ENCODE measurements around the gene AP1S3. TPM values are rescaled to one million over a fixed set of nuclear protein-coding genes. Genes with fewer than 3 reads are reported as not detected.
"Not testable (repeated sequence)": the region's sequence is repeated elsewhere in the genome, so short reads cannot be mapped to it uniquely, and the experiment has no call there.

The AP1S3 gene
- total RNA-seq, 2 experiments from 2014 or later = 5.8 to 6.3 TPM

DNA sequence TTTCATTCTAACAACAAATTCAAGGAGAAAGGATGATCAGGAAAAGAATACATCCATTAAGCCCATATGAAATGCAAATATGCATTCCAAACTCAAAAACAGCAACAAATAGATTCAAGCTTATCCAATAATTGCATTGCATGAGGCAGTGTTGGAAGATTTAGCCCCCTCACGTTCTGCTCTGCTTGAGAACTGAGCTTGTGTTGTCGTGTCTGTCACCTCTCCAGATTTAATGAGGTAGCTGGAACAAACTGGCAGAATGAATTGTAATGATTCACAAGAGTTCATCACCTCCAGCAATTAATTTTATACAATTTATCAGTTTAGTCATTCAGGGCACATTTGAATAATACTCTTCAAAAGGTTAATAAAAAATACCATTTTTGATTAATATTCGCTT, 54.8 kb downstream of the AP1S3 start:
- DNase-seq (no peak), ATAC-seq (ENCODE audit: low read depth) (no peak)
- POLR2A ChIA-PET = no interaction called here
- Mint-ChIP-seq H3K27me3 (no peaks in the 10 kb centered on the region), H3K9me3 (no peaks in the 10 kb centered on the region), H3K27ac (no peak overlapping the region), H3K4me1 (peaks cover 6% of the 10 kb centered on the region), H3K4me3 (no peak overlapping the region), H3K36me3 (peaks cover 10% of the 10 kb centered on the region)

DNA sequence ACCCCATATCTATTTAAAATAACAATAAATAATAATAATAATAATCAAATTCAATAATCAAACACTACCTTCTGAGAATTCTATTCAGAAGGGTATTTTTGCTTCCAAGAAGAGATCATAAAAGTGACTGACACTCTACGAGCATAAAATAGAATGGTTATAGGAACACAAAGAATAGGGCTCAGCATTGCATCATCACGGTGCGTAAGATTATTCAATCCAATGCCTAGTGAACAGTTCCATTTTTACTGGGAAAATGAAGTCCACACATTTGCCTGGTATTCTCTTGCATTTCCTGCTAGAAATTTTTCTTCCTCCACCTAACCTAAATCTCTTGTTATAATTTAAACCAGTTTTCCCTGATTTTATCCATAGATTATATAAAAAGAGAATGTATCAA, 55.8 kb downstream of the AP1S3 start:
- Mint-ChIP-seq H3K36me3 (peaks cover 6% of the 10 kb centered on the region), H3K27me3 (no peaks in the 10 kb centered on the region), H3K4me3 (no peak overlapping the region), H3K4me1 (no peaks in the 10 kb centered on the region), H3K9me3 (no peaks in the 10 kb centered on the region), H3K27ac (no peak overlapping the region)
- POLR2A ChIA-PET = no interaction called here
- ATAC-seq (ENCODE audit: low read depth) (no peak), DNase-seq (no peak)

DNA sequence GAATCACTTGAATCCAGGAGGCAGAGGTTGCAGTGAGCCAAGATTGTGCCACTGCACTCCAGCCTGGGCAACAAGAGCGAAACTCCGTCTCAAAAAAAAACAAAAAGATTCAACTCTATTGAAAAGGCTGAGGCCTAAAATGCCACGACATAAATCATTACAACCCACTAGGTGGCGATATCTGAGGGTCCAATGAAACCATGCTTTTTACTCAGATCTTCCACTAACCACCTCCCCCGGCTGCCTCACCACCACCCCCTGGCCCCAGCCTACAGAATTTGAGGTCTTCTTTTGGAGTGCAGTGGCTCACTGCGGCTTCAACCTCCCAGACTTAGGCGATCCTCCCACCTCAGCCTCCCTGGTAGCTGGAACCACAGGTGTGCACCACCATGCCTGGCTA, 57.5 kb downstream of the AP1S3 start:
- no peaks in the 10 kb centered on the region for H3K4me1 Mint-ChIP-seq

DNA sequence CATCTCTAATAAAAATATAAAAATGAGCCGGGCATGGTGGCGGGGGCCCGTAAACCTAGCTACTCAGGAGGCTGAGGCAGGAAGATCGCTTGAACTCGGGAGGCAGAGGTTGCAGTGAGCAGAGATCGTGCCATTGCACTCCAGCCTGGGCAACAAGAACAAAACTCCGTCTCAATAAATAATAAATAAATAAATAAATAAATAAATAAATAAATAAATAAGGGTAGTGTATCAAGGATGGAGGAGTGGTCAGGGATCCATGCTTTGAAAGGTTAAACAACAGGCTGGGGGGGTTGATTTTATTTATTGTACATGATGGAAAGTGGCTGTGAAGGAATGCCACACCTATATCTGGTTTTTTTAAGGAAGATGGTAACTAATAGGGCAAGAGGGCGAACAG, 63.2 kb downstream of the AP1S3 start:
- DNase-seq (no peak), ATAC-seq (ENCODE audit: low read depth) (no peak)
- Mint-ChIP-seq H3K4me1 (peaks cover 1% of the 10 kb centered on the region), H3K9me3 (no peaks in the 10 kb centered on the region), H3K4me3 (no peak overlapping the region), H3K27ac (no peak overlapping the region), H3K27me3 (no peaks in the 10 kb centered on the region), H3K36me3 (peaks cover 11% of the 10 kb centered on the region)
- POLR2A ChIA-PET = no interaction called here

More for the DNA sequence above, 57.5 kb downstream of the AP1S3 start:
- H3K27me3 Mint-ChIP-seq = no peaks in the 10 kb centered on the region
- peak; percentile 68 for ATAC-seq (ENCODE audit: low read depth)
- H3K4me3 Mint-ChIP-seq = no peak overlapping the region
- peaks cover 7% of the 10 kb centered on the region for H3K36me3 Mint-ChIP-seq
- H3K27ac Mint-ChIP-seq = no peak overlapping the region
- POLR2A ChIA-PET = interaction anchor here (0.7 kb wide), 1 partner anchor 172 kb away, joined by 3 read pairs; no protein-coding TSS in a partner anchor
- peak; percentile 46 for DNase-seq
- no peaks in the 10 kb centered on the region for H3K9me3 Mint-ChIP-seq

DNA sequence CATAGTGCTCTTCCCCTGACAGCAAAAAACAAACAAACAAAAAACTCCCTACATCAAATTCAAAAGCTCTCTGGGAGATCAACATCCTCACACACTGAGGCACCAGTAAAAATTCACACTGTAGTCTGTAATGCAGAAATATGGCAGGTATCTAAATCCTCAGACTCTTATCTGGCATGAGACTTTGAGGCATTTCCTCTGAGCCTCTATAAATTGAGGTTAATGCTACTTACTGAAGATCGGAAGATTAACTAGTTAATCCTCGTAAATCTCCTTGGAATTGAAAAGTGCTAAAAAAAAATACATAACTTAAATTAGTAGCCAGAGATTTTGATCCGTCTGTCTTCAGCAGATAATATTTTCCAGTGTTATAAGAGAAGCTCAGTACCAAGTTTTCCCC, 65.0 kb downstream of the AP1S3 start:
- Mint-ChIP-seq H3K36me3 (peaks cover 19% of the 10 kb centered on the region), H3K27me3 (no peaks in the 10 kb centered on the region), H3K9me3 (no peaks in the 10 kb centered on the region), H3K4me3 (no peak overlapping the region), H3K4me1 (peaks cover 11% of the 10 kb centered on the region), H3K27ac (no peak overlapping the region)
- DNase-seq (no peak), ATAC-seq (ENCODE audit: low read depth) (no peak)
- POLR2A ChIA-PET = interaction anchor here (1.0 kb wide), 1 partner anchor 169 kb away, joined by 3 read pairs; no protein-coding TSS in a partner anchor

DNA sequence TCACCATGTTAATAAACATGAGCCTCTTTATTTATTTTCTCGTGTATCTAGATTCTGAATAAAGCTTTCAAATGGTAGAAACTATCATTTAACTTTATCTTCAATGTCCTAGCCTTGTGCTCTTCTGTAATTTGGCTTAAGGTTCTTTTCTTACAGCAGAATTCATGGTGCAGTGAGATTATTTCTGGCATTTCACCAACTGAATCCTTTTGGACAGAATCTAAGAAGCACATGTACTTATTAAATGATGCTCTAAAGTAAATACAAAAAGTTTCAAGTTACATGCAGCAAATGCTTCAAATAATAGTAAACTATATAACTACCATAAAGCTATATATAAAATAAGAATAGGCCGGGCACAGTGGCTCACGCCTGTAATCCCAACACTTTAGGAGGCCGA, 65.9 kb downstream of the AP1S3 start:
- Mint-ChIP-seq H3K4me3 (no peak overlapping the region), H3K36me3 (peaks cover 20% of the 10 kb centered on the region), H3K27me3 (no peaks in the 10 kb centered on the region), H3K4me1 (peaks cover 11% of the 10 kb centered on the region), H3K9me3 (no peaks in the 10 kb centered on the region), H3K27ac (no peak overlapping the region)
- POLR2A ChIA-PET = no interaction called here
- ATAC-seq (ENCODE audit: low read depth) = no peak
- DNase-seq = no peak

DNA sequence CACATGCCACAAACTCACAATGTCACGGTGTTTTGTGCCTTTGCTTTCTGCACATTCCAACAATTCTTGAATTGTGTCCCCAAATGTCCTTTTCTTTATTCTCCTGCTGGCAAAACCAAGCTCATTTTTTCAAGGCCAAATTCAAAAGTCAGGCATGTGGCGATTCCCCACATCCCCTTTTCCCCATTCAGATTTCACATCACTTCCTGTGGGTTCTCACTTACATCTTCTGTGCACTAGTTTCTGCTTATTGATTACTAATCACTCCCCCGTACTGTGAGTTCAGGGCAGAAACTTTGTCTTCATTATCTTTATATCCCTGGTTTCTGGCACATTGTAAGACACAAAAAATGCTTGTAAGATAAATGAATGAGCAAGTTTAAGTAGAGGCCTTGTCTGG, 69.2 kb downstream of the AP1S3 start:
- H3K4me3 Mint-ChIP-seq = no peak overlapping the region
- H3K36me3 Mint-ChIP-seq = peaks cover 17% of the 10 kb centered on the region
- no peaks in the 10 kb centered on the region for H3K27me3 Mint-ChIP-seq
- DNase-seq (no peak), ATAC-seq (ENCODE audit: low read depth) (no peak)
- H3K4me1 Mint-ChIP-seq = peaks cover 11% of the 10 kb centered on the region
- H3K9me3 Mint-ChIP-seq = no peaks in the 10 kb centered on the region
- no peak overlapping the region for H3K27ac Mint-ChIP-seq
- POLR2A ChIA-PET = no interaction called here

DNA sequence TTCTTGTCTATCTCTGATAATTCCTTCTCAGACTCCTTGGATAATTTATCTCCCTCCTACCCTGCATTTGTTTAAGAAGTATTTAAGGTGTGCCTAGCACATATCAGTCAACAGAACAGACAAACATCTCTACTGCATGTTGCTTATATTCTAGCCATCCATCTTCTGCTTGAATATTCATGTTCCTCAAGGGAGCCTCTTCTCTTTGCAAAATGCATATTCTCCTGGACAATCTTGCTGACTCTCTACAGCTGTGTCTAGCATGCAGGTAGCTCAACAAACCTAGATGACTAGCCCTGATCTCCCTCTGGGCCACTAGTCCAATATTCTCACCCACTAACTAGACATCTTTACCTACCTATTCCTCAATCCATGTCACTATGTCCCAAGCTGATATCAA, 70.0 kb downstream of the AP1S3 start:
- POLR2A ChIA-PET = no interaction called here
- Mint-ChIP-seq H3K9me3 (no peaks in the 10 kb centered on the region), H3K27ac (no peak overlapping the region), H3K4me3 (no peak overlapping the region), H3K36me3 (peaks cover 17% of the 10 kb centered on the region), H3K27me3 (no peaks in the 10 kb centered on the region), H3K4me1 (peaks cover 17% of the 10 kb centered on the region)
- DNase-seq (no peak), ATAC-seq (ENCODE audit: low read depth) (no peak)

DNA sequence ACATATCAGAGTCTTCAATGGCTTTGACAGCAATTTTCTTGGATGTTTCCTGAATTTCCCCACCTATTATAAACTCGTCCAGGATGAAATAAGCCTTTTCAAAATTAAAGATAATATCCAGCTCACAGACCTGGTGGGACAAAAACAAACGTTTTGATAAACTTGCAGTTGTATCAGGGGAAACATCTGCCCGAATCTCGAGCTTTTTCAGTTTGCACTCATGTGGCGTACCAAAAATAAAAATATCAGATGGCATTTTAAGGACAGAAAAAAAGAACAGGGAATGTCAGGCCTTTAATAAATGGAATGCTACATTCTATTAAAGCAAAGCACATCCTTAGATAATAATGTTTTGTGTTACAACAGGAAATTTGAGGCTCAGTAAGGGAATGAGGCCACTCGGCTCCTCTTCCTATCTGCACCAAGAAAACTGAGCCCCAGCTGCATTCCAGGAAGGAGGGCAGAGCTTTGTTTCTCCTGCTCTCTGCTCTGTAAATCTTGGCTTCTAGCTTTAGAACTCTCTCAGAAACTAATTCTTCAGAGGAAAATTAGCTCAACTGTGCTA, 72.1 kb downstream of the AP1S3 start:
- peaks cover 16% of the 10 kb centered on the region for H3K36me3 Mint-ChIP-seq
- POLR2A ChIA-PET = no interaction called here
- no peak for ATAC-seq (ENCODE audit: low read depth)
- no peaks in the 10 kb centered on the region for H3K9me3 Mint-ChIP-seq
- H3K27ac Mint-ChIP-seq = no peak overlapping the region
- no peak for DNase-seq
- no peak overlapping the region for H3K4me3 Mint-ChIP-seq
- H3K4me1 Mint-ChIP-seq = peaks cover 32% of the 10 kb centered on the region
- H3K27me3 Mint-ChIP-seq = no peaks in the 10 kb centered on the region

DNA sequence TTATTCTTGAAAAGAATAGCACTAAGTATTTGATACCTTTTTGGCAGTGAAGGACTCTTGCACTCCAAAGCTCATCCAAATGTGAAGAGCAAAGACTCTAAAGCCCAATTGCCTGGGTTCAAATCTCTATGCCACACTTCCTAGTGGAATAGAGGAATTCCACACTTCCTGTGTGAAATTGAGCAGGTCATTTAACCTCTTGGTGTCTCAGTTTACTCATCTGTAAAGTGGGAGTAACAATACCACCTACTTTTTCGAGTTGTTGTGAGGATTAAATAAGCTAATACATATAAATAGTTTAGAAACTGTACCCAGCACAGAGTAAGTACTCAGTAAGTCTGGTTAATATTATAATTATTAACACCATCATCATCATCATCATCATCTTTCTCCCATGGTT, 72.6 kb downstream of the AP1S3 start:
- Mint-ChIP-seq H3K27ac (no peak overlapping the region), H3K9me3 (no peaks in the 10 kb centered on the region), H3K27me3 (no peaks in the 10 kb centered on the region), H3K4me1 (peaks cover 36% of the 10 kb centered on the region), H3K4me3 (no peak overlapping the region), H3K36me3 (peaks cover 16% of the 10 kb centered on the region)
- ATAC-seq (ENCODE audit: low read depth) (no peak), DNase-seq (no peak)
- POLR2A ChIA-PET = no interaction called here

DNA sequence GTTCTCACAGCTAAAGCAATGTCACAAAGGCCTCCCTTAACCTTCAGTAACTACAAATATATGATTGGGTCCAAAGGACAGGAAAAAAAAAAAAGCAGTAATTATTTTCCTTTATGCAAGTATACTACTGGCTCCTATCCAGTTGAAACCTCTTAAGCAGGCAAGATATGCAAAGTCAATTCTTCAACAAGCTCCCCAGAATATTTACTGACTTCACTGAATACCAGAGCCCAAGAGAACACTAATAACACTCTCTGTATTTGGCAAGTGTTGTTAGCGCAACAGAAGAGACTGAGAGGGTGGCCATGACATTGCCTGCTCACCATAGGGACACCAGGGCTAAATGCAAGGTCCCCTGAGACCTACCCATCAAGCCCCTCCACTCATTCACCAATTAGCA, 74.5 kb downstream of the AP1S3 start:
- DNase-seq = no peak
- peaks cover 30% of the 10 kb centered on the region for H3K4me1 Mint-ChIP-seq
- no peak for ATAC-seq (ENCODE audit: low read depth)
- H3K4me3 Mint-ChIP-seq = no peak overlapping the region
- POLR2A ChIA-PET = interaction anchor here (1.2 kb wide), 1 partner anchor 182 kb away, joined by 4 read pairs; no protein-coding TSS in a partner anchor
- no peak overlapping the region for H3K27ac Mint-ChIP-seq
- peaks cover 9% of the 10 kb centered on the region for H3K36me3 Mint-ChIP-seq
- H3K9me3 Mint-ChIP-seq = no peaks in the 10 kb centered on the region
- no peaks in the 10 kb centered on the region for H3K27me3 Mint-ChIP-seq

DNA sequence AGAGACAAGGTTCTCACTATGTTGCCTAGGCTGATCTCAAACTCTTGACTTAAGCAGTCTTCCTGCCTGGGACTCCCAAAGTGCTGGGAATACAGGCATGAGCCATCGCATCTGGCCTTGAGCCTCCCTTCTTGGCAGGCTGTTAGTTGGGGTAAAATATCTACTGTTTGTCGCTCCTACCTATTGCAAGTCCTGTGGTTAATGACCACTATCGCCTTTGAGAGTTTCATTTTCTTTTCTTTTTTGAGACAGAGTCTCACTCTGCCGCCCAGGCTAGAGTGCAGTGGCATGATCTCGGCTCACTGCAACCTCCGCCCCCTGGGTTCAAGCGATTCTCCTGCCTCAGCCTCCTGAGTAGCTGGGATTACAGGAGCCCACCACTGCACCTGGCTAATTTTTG, 75.6 kb downstream of the AP1S3 start:
- H3K27me3 Mint-ChIP-seq; DNase-seq; POLR2A ChIA-PET; H3K9me3 Mint-ChIP-seq; ATAC-seq (ENCODE audit: low read depth); H3K36me3 Mint-ChIP-seq: not testable (repeated sequence)
- Mint-ChIP-seq H3K27ac (peak overlapping the region; percentile 91), H3K4me1 (peaks cover 27% of the 10 kb centered on the region), H3K4me3 (peak overlapping the region; percentile 68)

DNA sequence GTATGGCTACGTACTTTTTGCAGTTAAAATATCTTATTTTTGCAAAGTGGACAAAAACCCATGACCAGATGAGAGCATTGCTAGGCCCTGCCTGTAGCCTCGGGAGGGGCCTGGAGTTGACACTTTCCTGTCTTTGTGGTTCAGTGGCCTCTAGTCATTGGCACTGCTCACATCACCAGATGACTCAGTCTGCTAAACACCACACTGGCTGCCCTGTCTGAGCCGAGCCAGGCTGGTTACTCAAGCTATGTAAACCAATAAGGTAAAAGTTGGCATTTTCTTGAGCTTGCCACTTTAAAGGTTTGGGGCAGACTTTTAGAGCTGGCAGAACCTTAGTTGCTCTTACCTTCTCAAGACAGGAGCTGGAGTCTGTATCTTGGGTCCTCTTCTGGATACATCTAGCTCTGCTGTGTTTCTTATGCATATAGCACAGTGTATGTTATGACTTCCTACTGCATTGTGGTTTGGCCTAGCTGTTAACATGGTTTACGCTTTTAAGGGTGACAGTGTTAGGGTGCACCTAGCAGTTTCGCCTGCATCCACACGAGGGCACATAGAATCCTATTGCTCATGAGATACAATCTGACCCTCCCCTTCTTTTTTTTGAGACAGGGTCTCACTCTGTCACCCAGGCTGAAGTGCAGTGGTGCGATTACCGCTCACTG, 76.4 kb downstream of the AP1S3 start:
- Mint-ChIP-seq H3K36me3 (peaks cover 2% of the 10 kb centered on the region), H3K4me3 (peak overlapping the region; percentile 68), H3K27ac (peak overlapping the region; percentile 91), H3K4me1 (peaks cover 27% of the 10 kb centered on the region), H3K27me3 (no peaks in the 10 kb centered on the region), H3K9me3 (no peaks in the 10 kb centered on the region)
- POLR2A ChIA-PET = no interaction called here
- peak; percentile 98 for ATAC-seq (ENCODE audit: low read depth)
- DNase-seq = peak; percentile 51

DNA sequence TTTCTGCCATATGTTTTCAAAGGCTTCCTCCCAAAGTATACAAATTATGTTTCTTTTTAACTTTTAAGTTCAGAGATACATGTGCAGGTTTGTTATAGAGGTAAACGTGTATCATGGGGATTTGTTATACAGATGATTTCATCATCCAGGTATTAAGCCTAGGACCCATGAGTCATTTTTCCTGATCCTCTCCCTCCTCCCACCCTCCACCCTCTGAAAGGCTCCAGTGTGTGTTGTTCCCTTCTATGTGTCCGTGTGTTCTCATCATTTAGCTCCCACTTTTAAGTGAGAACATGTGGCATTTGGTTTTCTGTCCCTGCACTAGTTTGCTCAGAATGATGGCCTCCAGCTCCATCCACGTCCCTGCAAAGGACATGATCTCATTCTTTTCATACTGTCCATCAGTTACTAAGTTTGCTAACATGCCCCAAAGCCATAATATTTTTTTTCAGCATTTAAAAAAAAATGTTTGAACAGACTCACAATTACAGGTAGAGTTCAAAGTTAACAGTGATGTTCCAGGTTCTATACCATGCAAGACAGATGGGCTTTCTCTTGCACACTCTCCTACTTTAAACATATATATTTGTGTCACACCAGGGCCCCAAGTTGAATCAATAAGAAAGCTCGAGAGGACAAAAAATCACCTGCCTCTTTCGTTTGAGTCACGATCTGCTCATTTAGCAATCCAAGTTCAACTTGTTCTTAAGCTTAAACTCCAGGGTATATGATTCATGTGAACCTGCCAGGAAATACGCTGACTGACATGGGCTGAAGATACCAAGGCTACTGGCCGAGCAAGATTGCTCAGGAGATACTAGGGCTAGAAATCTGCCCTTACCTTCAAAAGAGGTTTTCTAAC, 77.6 kb downstream of the AP1S3 start:
- H3K9me3 Mint-ChIP-seq = no peaks in the 10 kb centered on the region
- H3K27ac Mint-ChIP-seq = peak overlapping the region; percentile 60
- H3K4me1 Mint-ChIP-seq = peaks cover 27% of the 10 kb centered on the region
- no peaks in the 10 kb centered on the region for H3K27me3 Mint-ChIP-seq
- DNase-seq (no peak), ATAC-seq (ENCODE audit: low read depth) (no peak)
- H3K4me3 Mint-ChIP-seq = no peak overlapping the region
- POLR2A ChIA-PET = no interaction called here
- H3K36me3 Mint-ChIP-seq = peaks cover 2% of the 10 kb centered on the region
